ENCODE measurements around the gene ERO1B.
A peak's percentile ranks its signal among the peaks of the same experiment; 100 is the strongest.

Gene ERO1B

GRCh38 chr1:236253918-236254637 lies 27.7 kb downstream of the ERO1B start:
- no peak for DNase-seq

- DNase-seq, result no peak
These were observed 28.6 kb downstream of the ERO1B start for GRCh38 chr1:236253119-236253518.

- DNase-seq, result no peak
These were observed 30.2 kb downstream of the ERO1B start for GRCh38 chr1:236251587-236251986.

- DNase-seq, result no peak
These were observed 34.5 kb downstream of the ERO1B start for GRCh38 chr1:236247286-236247685.

- DNase-seq, result no peak
These were observed 39.2 kb downstream of the ERO1B start for GRCh38 chr1:236242568-236242967.

- DNase-seq, result no peak
These were observed 41.1 kb downstream of the ERO1B start for GRCh38 chr1:236240675-236241074.

- no peak for DNase-seq
These were observed 42.6 kb downstream of the ERO1B start for GRCh38 chr1:236239092-236239585.

- DNase-seq, result no peak
These were observed 46.6 kb downstream of the ERO1B start for GRCh38 chr1:236235116-236235515.

GRCh38 chr1:236228411-236228810 lies 53.3 kb downstream of the ERO1B start:
- DNase-seq, result no peak

- DNase-seq, result no peak
These were observed 59.1 kb downstream of the ERO1B start for GRCh38 chr1:236222632-236223031.

GRCh38 chr1:236220473-236220872 lies 61.3 kb downstream of the ERO1B start:
- DNase-seq, result no peak

GRCh38 chr1:236214761-236215160 lies 67.0 kb downstream of the ERO1B start:
- no peak for DNase-seq

- DNase-seq, result no peak
These were observed 68.2 kb downstream of the ERO1B start for GRCh38 chr1:236213534-236213933.

- no peak for DNase-seq
These were observed 69.9 kb downstream of the ERO1B start for GRCh38 chr1:236211815-236212214.

GRCh38 chr1:236209713-236210112 lies 72.0 kb downstream of the ERO1B start:
- no peak for DNase-seq

GRCh38 chr1:236209185-236209584 lies 72.6 kb downstream of the ERO1B start:
- no peak for DNase-seq

- DNase-seq, result no peak
These were observed 74.2 kb downstream of the ERO1B start for GRCh38 chr1:236207569-236207968.

GRCh38 chr1:236207121-236207520 lies 74.6 kb downstream of the ERO1B start:
- no peak for DNase-seq

GRCh38 chr1:236206548-236206947 lies 75.2 kb downstream of the ERO1B start:
- peak in 8 of 56 donors; percentile 1 to 13 (median 2) for DNase-seq

GRCh38 chr1:236204656-236205055 lies 77.1 kb downstream of the ERO1B start:
- no peak for DNase-seq

- DNase-seq, result no peak
These were observed 77.7 kb downstream of the ERO1B start for GRCh38 chr1:236204039-236204438.

- no peak for DNase-seq
These were observed 80.0 kb downstream of the ERO1B start for GRCh38 chr1:236201786-236202185.

- DNase-seq, result no peak
These were observed 80.8 kb downstream of the ERO1B start for GRCh38 chr1:236200925-236201324.

- DNase-seq, result no peak
These were observed 88.6 kb downstream of the ERO1B start for GRCh38 chr1:236193184-236193583.
